Stomach smooth muscle (tissue), 2 donors: ENCODE measurements around the gene APOD.
"Not testable (repeated sequence)": the region's sequence is repeated elsewhere in the genome, so short reads cannot be mapped to it uniquely, and the experiment has no call there.

Experiments used
- H3K27ac ChIP-seq: one replicate; pipeline ENCODE4 v1.7.0; 2013; ENCODE audit warnings: mild to moderate bottlenecking, low read length, inconsistent platforms
- H3K27me3 ChIP-seq, 2 donors: one replicate each; pipeline ENCODE4 v1.7.0; 2013; ENCODE audit warnings: low read length in 2 of 2; ENCODE audit not compliant: insufficient read depth in 2 of 2, control insufficient read depth in 1 of 2
- H3K36me3 ChIP-seq, 2 donors: one replicate each; pipeline ENCODE4 v1.7.0; 2013; ENCODE audit warnings: low read length in 2 of 2; ENCODE audit not compliant: control insufficient read depth in 2 of 2, insufficient read depth in 2 of 2
- H3K4me1 ChIP-seq: one replicate; pipeline ENCODE4 v1.7.0; 2013; ENCODE audit warnings: low read length; ENCODE audit not compliant: control insufficient read depth, insufficient read depth
- H3K4me3 ChIP-seq, 2 donors: one replicate each; pipeline ENCODE4 v1.7.0; 2013; ENCODE audit warnings: low read length in 2 of 2
- H3K9ac ChIP-seq, 2 donors: one replicate each; pipeline ENCODE4 v1.7.0; 2013; ENCODE audit warnings: low read length in 2 of 2, mild to moderate bottlenecking in 1 of 2
- H3K9me3 ChIP-seq, 2 donors: one replicate each; pipeline ENCODE4 v1.7.0; 2013; ENCODE audit warnings: low read length in 2 of 2; ENCODE audit not compliant: control insufficient read depth in 2 of 2
- donor health status: healthy.
- donor health status: Pancreatic carcinoma.

APOD gene

DNA sequence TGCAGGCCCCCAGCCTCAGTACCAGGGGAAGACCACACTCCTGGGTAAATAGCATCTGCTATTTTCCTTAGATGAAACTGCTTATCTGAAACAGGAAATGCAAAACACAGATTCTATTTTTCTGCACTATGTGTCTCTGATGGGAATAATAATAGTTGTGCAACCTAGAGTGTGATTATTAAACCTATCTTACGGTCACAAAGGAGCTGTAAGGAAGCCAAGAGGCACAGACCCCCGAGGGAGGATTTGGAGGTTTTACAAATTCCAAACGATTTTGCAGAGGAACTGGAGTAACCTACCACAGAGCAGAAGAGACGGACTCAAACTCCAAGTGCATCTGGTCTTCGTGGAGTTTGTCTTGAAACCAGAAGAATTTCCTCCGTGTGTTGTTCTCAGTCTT is 14.1 kb upstream of the APOD start:
- H3K27ac ChIP-seq, result no peak overlapping the region
- no peak overlapping the region for H3K9ac ChIP-seq
- H3K27me3 ChIP-seq, result no peaks in the 10 kb centered on the region
- no peaks in the 10 kb centered on the region for H3K4me1 ChIP-seq
- H3K9me3 ChIP-seq, result no peaks in the 10 kb centered on the region
- H3K4me3 ChIP-seq, result no peak overlapping the region
- H3K36me3 ChIP-seq, result no peaks in the 10 kb centered on the region

DNA sequence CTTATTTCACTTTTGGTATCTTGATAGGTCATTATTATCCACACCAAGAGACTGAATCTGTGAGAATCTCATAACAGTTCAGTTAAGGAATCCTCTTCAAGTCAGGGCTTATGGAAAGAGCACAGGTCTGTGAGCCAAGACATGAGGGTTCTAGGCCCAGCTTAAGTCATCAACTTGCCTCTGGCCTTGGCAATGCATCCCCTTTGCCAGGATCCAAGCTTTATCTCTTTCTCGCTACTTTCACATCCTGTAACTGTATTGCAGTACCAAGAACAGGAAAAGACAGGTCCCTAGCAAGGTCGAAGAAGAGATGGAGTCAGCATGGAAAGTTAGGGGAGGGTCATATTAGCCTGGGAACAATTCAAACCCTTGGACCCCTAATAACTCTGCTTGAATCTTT is 13.5 kb upstream of the APOD start:
- no peaks in the 10 kb centered on the region for H3K9me3 ChIP-seq
- H3K27ac ChIP-seq, result no peak overlapping the region

DNA sequence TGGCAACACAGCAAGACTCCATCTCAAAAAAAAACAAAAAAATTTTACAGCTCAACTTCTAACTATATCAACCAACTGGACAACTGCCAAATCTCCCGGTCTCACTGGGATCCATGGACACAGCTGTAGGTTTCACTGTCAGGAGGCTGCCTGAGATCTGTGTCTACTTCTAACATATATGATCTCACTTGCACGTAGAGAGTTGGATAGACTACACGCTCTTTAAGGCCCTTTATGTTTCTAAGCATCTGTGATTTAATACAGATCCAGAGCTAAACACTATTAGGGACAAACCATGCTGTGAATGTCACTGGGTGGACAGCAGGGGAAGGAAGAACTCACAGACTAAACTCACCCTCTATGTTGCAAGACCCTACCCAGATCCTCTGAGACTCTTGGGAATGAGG is 13.0 kb upstream of the APOD start:
- H3K36me3 ChIP-seq, result no peaks in the 10 kb centered on the region
- no peaks in the 10 kb centered on the region for H3K27me3 ChIP-seq
- no peak overlapping the region for H3K27ac ChIP-seq
- H3K4me3 ChIP-seq, result no peak overlapping the region
- no peaks in the 10 kb centered on the region for H3K4me1 ChIP-seq
- no peak overlapping the region for H3K9ac ChIP-seq
- no peaks in the 10 kb centered on the region for H3K9me3 ChIP-seq

More for the DNA sequence above, 13.5 kb upstream of the APOD start:
- Histone ChIP-seq H3K4me1 (no peaks in the 10 kb centered on the region), H3K9ac (no peak overlapping the region), H3K4me3 (no peak overlapping the region), H3K36me3 (no peaks in the 10 kb centered on the region), H3K27me3 (no peaks in the 10 kb centered on the region)

DNA sequence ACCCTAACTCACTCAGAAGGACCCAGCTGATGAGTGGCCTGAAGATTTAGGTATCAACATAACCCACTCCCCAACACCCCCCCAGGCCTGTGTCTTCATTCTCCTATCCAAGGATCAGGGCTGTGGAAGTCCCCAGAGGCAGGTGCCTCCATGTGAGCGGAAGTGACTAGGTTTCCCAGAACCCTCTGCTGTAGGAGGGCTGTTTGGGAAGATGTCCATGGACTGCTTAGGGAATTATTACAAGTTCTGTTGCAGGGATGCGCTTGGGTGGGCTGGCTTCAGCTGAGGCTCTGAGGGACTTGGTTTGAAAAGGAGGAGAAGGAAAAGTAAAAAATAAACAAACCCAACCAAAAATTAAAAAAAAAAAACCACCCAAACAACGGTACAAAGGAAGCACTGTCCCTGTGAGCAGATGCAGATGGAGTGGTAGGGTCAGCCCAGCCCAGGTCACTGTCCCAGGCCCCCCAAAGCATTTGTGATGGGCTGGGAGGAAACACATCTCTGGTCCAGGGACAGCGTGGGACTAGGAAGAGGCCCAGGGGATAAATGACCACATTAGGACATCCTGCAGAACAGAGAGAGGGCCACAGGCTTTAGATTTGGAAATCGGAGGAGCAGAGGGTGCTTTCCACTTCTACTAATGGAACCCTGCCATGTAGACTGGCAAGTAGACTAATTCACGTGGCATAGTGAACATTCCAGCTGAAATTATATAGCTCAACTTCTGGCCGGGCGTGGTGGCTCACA is 12.2 kb upstream of the APOD start:
- Histone ChIP-seq H3K9me3 (no peaks in the 10 kb centered on the region), H3K4me3 (no peak overlapping the region), H3K36me3 (no peaks in the 10 kb centered on the region), H3K4me1 (peaks cover 3% of the 10 kb centered on the region), H3K27me3 (no peaks in the 10 kb centered on the region), H3K9ac (no peak overlapping the region), H3K27ac (no peak overlapping the region)

DNA sequence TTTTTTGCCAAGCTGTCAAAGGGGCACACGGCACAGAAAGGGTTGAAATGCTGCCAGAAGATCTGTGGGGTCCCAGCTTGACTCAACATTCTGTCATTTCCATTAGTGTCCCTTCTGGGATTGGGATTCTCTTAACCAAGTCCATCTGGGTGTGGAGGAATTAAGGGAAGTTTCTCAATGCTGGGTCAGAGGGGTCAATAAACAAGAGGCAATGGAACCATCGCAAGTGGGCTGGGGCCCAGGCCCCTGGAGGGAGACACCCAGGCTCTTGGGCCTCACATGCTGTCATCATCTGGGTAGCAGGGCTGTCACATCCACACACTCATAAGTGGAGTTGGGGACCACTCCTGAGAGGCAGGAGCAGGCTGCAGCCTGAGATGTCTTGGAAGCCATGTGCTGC is 8.1 kb upstream of the APOD start:
- Histone ChIP-seq H3K9ac (no peak overlapping the region), H3K36me3 (no peaks in the 10 kb centered on the region), H3K27ac (no peak overlapping the region), H3K9me3 (peaks cover 0 to 3% of the 10 kb centered on the region in 2 donors), H3K27me3 (peaks cover 5 to 8% of the 10 kb centered on the region in 2 donors), H3K4me3 (no peak overlapping the region), H3K4me1 (peaks cover 3% of the 10 kb centered on the region)

DNA sequence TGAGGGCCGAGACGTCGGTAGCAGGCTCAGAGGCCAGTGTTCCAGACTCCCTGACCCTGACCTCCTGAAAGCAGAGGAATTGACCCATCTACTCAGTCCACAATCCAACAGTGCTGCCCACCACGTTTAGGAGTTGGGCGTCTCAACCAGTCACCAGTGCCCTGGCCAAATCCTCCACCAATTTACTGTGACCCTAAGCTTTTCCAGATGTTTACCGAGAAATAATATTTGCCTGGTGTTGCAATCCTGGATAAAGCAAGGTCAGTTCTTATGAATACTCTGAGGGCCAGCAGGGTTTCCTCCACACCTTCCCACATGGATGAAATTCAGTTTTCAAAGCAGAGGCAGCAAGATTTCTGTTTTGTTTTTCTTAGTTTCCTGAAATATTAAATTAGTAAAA is 7.5 kb upstream of the APOD start:
- Histone ChIP-seq H3K9ac (no peak overlapping the region), H3K36me3 (no peaks in the 10 kb centered on the region), H3K27me3 (peaks cover 5 to 8% of the 10 kb centered on the region in 2 donors), H3K9me3 (peaks cover 0 to 3% of the 10 kb centered on the region in 2 donors), H3K27ac (no peak overlapping the region), H3K4me3 (no peak overlapping the region), H3K4me1 (peaks cover 3% of the 10 kb centered on the region)

DNA sequence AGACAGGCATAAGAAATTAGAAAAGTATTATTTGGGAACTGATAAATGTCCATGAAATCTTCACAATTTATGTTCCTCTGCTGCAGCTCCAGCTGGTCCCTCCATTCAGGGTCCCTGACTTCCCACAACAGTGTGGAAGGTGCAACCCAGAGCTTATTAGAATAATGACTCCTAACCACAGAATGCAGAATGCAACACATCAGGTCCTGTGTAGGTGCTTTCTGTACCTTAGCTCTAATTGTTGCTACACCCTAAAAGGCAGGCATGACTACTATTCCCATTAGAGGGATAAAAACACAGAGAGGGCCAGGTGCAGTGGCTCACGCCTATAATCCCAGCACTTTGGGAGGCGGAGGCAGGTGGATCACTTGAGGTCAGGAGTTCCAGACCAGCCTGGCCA is 6.6 kb upstream of the APOD start:
- not testable (repeated sequence) for H3K36me3 ChIP-seq, H3K9me3 ChIP-seq, H3K4me1 ChIP-seq, H3K27me3 ChIP-seq, H3K9ac ChIP-seq, H3K27ac ChIP-seq, H3K4me3 ChIP-seq

DNA sequence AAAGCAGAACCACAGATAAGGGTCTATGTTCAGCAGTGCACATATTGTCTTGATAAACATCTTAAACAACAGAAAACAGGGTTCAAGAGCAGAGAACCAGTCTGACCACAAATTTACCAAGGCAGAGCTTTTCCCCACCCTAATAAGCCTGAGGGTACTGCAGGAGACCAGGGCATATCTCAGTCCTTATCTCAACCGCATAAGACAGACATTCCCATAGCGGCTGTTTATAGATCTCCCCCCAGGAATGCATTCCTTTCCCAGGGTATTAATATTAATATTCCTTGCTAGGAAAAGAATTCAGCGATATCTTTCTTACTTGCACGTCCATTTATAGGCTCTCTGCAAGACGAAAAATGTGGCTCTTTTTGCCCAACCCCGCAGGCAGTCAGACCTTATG is 6.1 kb upstream of the APOD start:
- not testable (repeated sequence) for H3K9me3 ChIP-seq, H3K27ac ChIP-seq, H3K36me3 ChIP-seq, H3K9ac ChIP-seq, H3K27me3 ChIP-seq, H3K4me1 ChIP-seq, H3K4me3 ChIP-seq

DNA sequence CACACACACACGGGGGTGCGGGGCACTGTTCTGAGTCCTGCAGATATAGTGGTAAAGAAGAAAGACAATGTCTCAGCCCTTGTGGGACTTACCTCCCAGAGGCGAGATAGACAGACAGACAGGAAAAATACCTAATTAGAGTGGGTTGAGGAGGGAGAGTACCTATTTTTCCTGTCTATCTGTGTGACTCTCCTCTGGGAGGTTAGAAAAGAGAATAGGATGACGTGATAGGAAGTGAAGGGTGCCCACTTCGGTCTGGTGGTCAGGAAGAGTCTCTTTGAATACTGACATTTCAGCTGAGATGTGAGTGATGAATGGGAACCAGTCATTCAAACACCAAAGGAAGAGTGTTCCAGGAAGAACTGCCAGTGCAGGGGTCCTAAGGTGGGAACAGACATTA is 4.1 kb upstream of the APOD start:
- Histone ChIP-seq H3K27ac (no peak overlapping the region), H3K4me3 (no peak overlapping the region), H3K4me1 (peaks cover 5% of the 10 kb centered on the region), H3K27me3 (peaks cover 5 to 8% of the 10 kb centered on the region in 2 donors), H3K36me3 (no peaks in the 10 kb centered on the region), H3K9ac (no peak overlapping the region), H3K9me3 (peaks cover 0 to 3% of the 10 kb centered on the region in 2 donors)

DNA sequence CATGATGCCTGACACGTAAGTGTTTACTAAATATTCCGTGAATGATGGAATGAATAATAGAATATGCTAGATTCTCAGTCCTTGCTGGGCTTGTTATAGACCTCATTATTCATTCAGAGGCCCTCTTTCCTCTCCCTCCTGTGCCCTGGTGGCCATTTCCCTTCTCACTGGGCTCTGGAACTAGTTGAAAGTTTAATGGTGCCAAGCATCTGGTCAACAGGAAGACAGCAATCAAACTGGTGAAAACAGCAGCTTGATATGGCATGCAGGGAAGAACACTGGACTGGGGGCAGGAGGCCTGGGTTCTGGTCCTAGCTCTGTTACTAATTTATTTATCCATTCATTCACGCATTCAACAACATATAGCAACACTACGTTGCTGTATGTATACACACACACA is 3.7 kb upstream of the APOD start:
- Histone ChIP-seq H3K4me1 (peaks cover 5% of the 10 kb centered on the region), H3K36me3 (no peaks in the 10 kb centered on the region), H3K4me3 (no peak overlapping the region), H3K27me3 (peaks cover 5 to 8% of the 10 kb centered on the region in 2 donors), H3K27ac (no peak overlapping the region), H3K9me3 (peaks cover 0 to 3% of the 10 kb centered on the region in 2 donors), H3K9ac (no peak overlapping the region)

DNA sequence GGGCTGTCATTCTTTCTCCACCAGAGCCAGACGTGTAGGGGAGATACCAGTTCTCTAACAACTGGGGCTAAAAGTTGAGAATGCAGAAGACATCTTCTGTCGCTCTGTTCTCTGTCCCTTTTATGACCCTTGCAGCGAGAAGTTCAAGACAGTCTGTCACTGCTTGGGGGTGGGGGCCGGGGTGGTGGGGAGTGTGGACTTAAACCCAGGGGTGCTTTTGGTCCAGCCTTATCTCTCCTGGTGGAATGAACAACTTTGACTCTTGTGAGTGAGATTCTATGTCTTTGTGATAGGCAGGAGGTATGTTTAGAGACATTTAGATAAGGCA is 767 bp upstream of the APOD start:
- Histone ChIP-seq H3K9ac (no peak overlapping the region), H3K27me3 (peaks cover 5 to 8% of the 10 kb centered on the region in 2 donors), H3K4me3 (no peak overlapping the region), H3K4me1 (peaks cover 9% of the 10 kb centered on the region), H3K27ac (no peak overlapping the region), H3K9me3 (peaks cover 0 to 3% of the 10 kb centered on the region in 2 donors), H3K36me3 (no peaks in the 10 kb centered on the region)
